ENCODE results near the gene SYCE1.
"Not testable (repeated sequence)": the region's sequence is repeated elsewhere in the genome, so short reads cannot be mapped to it uniquely, and the experiment has no call there.

The SYCE1 gene, protein sequence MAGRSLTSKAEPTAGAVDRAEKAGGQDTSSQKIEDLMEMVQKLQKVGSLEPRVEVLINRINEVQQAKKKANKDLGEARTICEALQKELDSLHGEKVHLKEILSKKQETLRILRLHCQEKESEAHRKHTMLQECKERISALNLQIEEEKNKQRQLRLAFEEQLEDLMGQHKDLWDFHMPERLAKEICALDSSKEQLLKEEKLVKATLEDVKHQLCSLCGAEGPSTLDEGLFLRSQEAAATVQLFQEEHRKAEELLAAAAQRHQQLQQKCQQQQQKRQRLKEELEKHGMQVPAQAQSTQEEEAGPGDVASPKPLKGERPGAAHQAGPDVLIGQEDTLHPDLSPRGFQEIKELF

DNA sequence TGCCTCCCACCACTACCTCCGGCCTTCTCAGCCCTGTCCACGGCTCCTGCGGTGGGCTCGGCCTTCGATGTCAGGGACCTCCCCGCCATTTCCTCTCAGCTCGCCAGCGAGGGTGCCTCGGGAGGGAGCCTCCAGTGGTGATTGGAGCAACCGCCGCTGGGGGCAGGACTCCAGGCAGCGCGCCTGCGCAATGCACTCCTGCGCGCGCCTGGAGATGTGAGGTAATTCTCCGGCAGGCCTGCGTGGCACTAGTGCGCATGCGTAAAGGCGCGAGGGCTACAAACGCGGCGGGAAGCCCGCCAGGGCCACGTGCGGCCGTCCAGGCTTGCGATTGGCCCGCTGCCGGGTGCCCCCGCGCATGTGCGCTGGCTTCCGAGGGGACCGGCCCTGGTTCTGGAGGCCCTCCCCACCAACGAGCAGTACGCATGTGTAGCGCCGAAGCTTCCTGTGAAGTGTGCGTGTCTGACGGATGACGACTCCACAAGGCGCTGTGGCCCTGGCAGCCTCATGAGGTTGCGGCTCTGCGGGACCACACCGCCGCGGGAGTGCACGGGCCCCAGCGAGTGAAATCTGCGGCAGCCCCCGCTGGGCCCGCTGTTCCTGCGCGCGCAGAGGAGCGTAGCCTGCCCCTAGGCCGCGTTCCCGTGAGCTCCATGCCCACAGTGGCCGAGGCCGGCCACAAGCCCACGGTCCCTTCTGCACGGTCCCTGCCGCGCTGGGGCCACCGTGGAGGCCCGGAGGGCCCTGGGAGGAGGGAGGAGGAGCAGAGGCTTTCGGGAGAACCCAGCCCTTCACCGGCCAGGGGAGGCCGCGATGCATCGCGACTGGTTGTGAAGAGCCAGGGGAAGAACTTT, at the start of gene SYCE1:
Gene SYCE1 (minus strand): TSS at position 143 of the 854 bp plus-strand sequence. CDS start 54 bp downstream, at position 89.
- no peak for DNase-seq

DNA sequence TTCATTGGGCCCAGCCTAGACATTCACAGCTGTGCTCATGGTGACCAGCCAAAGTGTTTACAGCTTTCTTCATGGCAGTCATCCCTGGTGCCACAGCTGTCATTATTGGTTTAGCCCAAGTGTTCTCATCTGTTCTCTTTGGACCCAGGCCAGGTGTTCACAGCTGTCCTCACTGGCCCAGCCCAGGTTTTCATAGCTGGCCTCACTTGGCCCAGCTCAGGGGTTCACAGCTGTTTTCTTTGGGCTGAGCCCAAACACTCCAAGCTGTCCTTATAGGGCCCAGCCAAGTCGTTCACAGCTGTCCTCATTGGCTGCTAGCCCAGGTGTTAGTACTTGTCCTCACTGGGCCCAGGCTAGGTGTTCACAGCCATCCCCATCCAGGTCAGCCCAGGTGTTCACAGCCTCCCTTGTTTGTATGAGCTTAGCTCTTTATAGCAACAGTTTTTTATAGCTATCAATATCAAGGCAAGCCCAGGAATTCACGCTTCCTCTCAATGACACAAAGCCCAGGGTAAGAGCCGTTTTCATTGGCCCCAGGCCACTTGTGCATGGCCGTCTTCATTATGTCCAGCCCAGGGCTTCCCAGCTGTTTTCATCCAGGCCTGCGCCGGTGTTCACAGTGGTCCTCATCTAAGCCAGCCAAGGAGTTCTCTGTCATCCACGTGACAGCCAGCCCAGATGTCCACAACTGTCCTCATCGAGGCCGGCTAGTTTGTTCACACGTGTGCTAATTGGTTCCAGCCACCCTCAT, 49.6 kb upstream of the SYCE1 start:
- DNase-seq = no peak

DNA sequence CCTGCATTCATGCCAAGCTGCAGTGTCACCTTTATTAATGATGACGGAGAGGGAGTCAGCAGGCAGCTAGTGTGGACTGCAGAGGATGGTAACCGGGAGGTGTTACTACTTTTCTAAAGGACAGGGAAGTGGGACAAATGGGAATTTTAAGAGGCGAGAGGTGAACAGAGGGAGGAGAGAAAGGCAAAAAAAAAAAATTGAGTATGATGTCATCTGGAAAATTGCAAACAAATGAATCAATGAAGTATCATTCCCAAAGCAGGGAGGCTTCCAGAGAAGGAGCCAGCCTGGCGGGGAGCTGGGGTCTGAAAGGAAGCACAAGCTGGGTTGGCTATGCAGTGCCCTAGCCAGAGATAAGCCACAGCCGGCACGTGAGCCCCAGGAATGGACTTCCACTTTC, 48.3 kb upstream of the SYCE1 start:
- DNase-seq = no peak

DNA sequence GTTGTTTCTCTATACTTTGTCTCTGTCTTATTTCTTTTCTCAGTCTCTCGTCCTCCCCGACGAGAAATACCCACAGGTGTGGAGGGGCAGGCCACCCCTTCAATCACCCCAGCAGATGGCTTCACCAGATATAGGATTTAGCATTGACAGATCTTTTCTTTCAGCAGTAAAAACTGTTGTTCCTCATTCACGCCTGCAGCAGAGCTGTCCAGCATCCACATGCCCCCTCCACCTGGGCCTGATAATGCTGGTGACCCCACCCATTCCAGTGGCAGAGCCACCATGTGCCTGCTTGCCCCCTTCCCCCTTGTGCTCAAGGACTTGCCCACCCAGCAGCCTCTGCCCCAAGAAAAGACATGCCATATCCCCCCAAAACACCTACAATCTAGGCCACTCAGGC, 45.7 kb upstream of the SYCE1 start:
- no peak for DNase-seq

DNA sequence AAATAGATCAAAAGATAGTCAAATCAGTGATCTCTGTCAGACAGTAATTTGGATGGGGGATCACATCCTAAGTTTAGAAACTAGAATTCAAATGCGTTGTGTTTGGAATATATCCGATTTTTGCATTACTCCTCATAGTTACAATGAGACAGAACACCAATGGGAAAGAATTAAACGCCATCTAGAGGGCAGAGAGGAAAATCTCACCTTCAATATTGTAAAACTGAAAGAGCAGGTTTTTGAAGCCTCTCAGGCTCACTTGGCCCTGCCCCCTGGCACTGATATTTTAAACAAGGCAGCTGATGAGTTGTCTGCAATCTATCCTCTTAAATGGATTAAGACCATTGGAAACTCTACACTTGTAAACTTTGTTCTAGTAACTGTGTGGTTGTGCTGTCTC, 43.5 kb upstream of the SYCE1 start:
- DNase-seq = no peak

DNA sequence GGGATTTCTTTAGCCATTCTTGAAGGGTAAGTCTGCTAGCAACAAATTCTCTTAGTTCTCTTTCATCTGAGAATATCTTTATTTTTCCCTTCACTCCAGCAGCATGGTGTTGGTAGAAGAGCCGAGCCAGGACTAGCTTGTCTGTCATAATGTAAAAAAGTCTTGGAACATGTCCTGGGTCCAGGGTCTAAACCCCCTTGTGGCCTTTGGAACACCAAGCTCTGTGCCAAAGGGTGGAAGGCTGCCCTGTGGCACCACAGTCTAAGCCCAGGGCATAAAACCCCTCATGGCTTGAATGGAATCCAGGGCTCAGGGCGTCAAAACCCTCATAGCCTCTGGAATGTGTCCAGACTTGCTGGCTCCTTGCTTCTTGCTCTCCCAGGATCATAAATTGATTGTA, 38.1 kb upstream of the SYCE1 start:
- DNase-seq = not testable (repeated sequence)

DNA sequence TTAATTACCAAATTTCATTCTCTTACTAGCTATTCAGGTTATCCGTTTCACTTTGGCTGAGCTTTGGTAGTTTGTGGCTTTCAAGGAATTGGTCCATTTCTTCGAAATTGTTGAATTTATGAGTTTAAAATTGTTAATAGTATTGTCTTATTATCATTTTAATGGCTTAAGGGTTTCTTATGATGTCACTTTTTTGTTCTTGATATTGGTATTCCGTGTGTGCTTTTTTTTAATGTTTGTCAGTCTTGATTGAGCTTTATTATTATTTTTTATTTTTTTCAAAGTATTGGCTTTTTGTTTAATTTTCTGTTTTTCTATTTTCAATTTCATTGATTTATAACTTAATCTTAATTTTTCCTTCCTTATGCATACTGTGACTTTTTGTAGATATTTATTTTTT, 35.3 kb upstream of the SYCE1 start:
- DNase-seq = no peak

DNA sequence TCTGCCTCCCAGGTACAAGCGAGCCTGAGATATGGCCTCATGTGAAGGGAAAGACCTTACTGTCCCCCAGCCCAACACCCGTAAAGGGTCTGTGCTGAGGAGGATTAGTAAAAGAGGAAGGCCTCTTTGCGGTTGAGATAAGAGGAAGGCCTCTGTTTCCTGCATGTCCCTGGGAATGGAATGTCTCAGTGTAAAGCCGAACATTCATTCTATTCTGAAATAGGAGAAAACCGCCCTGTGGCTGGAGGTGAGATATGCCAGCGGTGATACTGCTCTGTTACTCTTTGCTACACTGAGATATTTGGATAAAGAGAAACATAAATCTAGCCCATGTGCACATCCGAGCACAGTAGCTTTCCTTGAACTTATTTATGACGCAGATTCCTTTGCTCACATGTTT, 34.5 kb upstream of the SYCE1 start:
- DNase-seq = not testable (repeated sequence)

DNA sequence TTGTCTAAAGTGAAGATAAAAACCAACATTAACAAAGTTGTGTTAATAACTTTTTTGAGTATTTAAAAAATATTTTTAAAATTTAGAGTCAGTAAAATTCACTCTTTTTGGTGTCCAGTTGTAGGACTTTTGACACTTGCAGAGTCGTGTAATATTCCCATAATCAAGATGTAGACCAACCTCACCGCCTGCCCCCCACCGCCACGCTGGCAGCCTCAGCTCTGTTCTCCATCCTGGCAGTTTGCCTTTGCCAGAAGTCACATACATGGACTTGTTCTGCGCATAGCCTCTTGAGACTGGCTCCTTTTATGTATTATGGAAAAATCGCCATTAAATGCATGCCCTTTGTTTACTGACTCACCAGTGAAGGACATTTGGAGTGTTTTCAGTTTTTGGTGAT, 27.3 kb upstream of the SYCE1 start:
- DNase-seq = no peak

DNA sequence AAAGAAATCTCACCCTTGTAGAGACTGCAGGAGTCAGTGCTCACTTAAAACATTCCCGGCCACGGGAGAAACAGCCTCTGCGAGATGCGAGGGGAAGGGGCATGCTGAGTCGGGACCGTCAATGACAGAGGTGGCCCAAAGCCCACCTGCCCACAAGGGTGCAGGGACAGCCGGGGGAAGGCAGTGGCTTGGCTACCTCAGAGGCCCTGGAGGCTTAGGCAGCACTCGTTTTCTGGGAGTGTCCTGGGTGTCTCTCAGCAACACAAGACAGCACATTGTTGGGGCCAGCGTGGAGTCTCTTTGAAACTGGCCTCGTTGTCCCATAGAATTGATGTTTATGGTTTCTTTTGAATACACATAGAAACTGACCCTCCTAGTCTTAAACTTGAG, 25.6 kb upstream of the SYCE1 start:
- no peak for DNase-seq

DNA sequence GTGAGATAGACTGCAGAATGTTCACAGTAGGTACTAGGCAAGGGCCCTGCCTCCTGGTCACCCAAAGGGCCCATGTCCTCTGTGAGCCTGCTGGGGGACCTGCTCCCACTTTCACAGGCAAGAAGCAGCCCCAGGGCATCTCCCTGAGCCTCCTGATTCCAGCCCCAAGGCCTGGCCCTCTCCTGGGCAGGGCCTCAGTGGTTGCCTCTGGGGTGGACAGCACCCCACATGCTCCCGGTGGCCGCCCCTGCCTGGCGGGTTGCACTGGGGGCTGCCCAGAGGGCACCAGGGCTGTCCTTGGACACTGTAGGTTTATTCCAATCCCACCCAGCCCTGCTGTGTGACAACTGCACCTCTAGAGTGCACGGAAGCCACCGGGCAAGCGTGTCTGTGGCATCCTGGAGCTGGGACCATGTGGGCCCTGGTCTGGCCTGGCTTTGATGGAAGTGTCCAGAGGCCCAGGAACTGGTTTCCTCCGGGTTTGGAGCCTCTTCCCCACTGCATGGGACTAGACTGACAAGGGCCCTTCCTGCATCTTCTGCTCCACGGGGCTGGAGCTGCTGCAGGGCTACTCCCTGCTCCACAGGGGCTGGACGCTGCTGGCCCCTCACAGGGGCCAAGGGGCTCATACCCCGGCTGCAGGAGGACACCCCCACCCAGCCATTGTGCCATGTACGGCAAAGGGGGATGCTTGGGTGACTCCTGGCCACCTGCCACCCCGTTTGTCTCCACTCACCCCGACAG, 25.0 kb upstream of the SYCE1 start:
- no peak for DNase-seq

DNA sequence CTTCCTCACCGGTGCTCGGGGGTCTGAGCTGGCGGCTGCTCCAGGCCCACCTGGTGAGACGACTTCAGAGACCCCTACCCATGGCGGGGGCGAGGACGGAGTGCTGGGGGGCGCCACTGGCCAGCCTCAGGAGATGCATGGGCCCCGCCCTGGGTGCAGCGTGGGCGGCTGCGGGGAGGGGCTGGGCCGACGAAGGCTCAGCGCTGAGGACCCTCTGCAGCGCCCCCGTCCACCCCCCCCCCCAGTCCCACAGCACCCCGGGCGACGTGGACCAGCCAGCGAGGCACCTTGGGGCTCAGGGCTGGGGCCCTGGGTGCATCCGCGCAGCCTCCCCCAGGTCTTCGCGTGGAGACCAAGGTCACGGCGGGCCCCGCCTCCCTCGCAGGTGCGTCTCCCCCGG, 11.7 kb upstream of the SYCE1 start:
- DNase-seq = not testable (repeated sequence)

DNA sequence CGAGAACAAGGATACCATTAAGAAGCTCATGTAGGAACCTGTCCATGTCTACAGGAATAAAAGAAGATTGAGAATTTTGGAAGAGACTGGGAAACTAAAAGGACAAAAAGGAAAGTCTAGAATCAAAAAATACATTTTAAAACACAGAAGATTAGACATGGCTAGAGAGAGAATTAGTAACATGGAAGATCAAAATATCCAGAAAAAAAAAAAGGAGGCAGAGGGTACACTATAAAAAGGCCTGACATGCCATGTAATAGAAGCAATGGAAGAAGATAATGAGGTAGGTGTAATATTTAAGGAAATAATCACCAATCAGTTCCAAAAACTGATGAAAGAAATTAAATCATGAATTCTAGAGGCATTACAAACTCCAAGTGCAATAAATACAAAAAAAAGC, 8.1 kb upstream of the SYCE1 start:
- not testable (repeated sequence) for DNase-seq

DNA sequence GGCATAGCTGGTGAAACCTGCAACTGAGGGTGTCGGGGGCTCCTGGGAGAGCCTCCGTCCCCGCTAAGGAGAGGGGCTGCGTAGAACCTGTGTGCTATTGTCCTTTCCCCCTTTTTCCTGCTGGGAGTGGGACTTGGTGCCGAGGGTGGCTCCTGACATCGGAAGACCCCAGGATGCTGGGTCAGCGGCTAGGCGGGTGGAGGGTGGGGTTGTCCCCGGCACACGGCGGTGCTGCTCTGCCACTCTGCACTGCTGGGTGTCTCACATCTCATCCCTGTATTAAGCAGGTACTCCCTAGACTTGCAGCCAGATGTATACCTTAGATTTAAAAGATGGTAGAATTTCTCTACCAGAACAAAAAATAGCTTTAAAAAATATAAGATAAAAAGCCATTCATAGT, 6.7 kb upstream of the SYCE1 start:
- not testable (repeated sequence) for DNase-seq

DNA sequence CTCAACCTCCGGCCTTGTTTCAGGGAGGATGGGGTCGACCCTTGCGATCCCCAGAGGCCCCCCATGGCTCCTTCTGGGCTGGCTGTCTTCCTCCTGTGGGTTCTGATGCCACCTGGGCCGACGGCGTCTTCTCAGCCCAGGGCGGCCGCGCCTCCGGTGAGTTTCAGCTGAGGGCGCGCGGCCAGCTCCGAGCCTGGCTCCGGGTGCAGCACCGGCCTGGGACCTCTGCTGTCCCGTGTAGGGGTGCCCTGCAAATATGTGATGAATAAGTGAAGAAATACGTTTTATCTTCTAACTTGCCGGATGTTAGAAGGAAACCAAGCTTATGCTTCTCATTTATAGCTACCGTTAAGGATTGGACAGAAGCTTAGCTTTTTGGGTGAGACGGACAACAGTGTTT, 4.4 kb upstream of the SYCE1 start:
- not testable (repeated sequence) for DNase-seq

DNA sequence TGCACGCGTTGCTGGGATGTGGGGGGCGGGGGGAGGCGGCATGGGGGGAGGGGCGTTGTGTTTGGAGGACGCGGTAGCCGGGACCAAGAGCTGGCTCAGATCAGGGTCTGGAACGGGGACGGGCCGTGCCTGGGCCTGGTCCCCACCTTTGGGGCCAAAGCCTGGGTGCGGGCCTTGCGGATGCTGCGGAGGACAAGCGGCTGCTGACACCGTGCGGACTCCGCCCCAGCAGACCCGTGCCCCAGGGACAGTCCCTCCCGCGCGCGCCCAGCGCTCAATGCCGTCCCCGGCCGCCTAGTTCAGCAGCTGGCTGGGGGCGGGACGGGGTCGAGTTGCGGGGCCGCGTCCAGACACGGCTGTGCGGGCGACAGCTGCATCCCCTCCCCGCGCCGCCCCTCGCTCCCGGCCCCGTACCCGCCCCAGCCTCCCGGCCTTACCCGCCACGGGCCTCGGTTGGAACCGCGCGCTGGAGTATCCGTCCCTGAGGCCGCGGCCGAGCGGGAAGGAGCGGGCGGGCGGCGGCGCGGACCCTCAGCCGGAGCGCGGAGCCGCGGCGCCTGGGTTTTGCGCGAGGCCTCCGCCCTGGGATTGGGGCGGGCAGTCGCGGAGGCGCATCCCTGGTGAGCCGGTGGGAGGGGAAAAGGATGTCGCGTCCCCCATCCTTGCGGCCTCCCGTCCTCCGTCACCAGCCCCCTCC, 3.6 kb upstream of the SYCE1 start:
- DNase-seq = not testable (repeated sequence)

DNA sequence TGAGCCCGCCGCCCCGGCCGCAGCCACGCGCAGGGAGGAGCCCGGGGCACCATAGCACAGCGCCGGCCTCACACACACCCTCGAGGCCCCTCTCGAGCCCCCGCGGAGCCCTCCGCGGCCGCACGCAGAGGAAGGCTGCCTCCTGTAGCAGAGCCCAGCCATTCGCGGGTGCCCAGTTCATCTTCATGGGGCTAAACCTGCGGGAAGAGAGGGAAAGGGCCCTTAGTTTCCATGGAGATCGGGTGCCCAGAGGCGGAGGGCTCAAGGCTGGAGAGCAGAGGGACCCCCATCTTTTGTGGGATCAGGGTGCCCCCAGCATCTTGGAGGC, 2.9 kb upstream of the SYCE1 start:
- DNase-seq = no peak

DNA sequence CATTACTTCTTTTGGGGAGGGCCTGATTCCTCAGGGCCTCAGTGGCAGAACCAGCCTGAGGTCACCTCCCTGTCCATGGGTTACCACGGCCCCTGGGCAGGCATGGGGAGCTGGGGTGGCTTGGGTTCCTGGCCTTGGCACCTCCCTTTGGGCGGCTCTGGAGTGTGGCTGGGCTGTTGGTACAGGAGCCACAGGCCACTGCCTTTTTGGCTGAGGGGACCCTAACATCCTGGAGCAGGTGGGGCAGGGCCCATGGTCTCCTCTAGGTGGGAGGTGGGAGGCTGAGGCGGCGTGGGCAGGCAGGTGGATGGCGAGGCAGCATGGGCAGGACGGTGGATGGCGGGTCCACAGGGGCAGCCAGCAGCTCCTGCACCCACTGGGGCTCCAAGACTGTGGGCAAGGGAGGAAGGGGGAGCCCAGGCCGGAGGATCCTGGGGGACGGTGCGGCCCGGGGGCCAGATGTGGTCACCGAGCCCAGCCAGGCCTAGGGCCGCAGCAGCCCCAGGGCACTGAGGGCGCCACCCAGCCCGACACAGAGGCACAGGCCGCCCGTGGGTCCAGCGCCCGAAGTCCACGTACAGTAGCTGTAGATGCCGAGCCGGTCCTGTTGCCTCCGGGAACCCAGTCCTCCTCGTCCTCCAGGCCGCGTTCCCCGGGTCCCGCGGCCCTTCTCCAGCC, 2.4 kb upstream of the SYCE1 start:
- no peak for DNase-seq

DNA sequence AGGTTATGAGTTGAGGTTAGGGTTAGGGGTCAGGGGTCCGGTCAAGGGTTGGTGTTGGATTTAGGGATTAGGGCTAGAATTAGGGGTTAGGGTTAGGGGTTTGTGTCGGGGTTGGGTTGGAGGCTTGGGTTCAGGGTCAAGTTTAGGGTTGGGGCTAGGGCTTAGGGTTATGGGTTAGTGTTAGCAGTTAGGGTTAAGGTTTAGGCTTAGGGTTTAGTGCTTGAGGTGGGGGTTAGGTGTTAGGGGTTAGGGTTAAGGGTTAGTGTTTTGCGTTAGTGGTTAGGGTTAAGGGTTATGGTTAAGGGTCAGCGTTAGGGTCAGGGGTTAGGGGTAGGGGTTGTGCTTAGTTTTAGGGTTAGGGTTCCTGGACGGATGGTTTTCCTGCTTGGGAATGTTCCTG, 1.7 kb upstream of the SYCE1 start:
- DNase-seq = no peak

DNA sequence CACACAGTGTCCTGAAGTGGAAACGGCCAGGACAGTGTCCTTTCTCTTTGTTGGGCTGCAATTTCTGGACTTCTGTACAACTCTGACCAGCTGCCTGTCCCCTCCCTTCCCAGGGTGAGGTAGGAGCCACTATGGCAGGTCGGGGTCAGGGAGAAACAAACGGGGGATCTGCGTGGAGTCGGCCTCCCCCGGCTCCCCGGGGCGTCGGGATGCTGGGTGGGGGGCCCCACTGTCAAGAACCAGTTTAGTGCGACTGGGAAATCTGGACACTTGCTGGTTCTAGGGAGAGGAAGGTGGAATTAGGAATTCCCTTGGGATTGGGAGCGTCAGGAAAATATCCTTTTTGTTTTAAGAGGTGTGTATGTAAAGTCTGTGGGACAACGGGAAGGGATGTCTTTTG, 567 bp downstream of the SYCE1 start:
- DNase-seq = no peak

DNA sequence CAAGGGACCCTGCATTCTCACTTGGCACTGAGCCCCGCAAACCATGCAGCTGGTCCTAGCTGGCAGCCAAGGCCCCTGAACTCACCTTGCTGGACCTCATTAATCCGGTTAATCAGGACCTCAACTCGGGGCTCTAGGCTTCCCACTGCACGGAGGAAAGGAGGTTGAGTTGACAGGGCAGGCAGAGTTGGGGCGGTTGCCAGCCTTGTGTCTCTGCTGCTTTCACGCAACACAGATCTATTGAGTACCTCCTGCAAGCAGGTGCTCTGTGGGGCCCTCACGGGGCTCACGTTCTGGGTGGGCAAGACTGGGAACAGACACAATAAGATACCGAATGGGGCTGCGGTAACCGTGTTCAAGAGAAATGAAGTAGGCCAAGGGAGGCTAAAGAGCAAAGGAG, 6.2 kb downstream of the SYCE1 start:
- no peak for DNase-seq

DNA sequence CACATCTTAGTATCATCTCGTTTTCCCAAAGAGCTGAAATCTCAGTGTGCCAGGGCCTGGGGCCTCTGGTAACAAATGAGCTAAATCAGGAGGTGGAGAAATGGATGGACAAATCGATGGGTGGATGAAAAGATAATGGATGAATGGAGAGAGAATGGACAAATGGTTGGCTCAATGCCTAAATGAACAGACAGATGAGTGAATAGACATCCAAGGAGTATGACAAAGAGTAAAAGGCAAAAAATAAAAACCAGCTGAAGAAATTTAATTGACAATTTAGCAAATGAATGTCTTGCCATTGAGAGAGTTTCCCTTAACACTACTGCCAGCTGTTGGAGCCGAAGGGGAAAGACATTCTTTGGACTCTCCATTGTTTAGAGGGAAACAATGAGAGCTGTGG, 8.0 kb downstream of the SYCE1 start:
- DNase-seq = no peak
